ENCODE data around the gene IFT74.
A peak's percentile ranks its signal among the peaks of the same experiment; 100 is the strongest.

Gene IFT74

GRCh38 chr9:26955921-26956859 lies at the start of gene IFT74:
Gene IFT74 (plus strand): TSS chr9:26956412. CDS start chr9:26961968, 5,556 bp downstream.
- Histone ChIP-seq H3K36me3 (ENCODE audit: control insufficient read depth, insufficient read depth, low read length) (no peaks in the 10 kb centered on the region), H2AFZ (peak within 1 kb of the TSS; percentile 95), H3K27ac (peak within 1 kb of the TSS; percentile 72), H3K27me3 (ENCODE audit: control insufficient read depth, insufficient read depth, low read length) (no peaks in the 10 kb centered on the region), H3K4me3 (ENCODE audit: low read depth, low read length) (peak within 1 kb of the TSS; percentile 88), H3K4me1 (no peaks in the 10 kb centered on the region), H3K9ac (peak within 1 kb of the TSS; percentile 76), H3K4me2 (ENCODE audit: low read length) (peak within 1 kb of the TSS; percentile 85), H3K79me2 (peaks cover 4% of the 10 kb centered on the region), H3K9me3 (ENCODE audit: control insufficient read depth, low read length) (no peaks in the 10 kb centered on the region)
- no peak for TF ChIP-seq CTCF (IDR thresholded peaks at IDR 0.05)

- H3K9me3 ChIP-seq (ENCODE audit: control insufficient read depth, low read length), result no peaks in the 10 kb centered on the region
- no peak overlapping the region for H3K9ac ChIP-seq
- no peak overlapping the region for H3K4me3 ChIP-seq (ENCODE audit: low read depth, low read length)
- H3K27me3 ChIP-seq (ENCODE audit: control insufficient read depth, insufficient read depth, low read length), result no peaks in the 10 kb centered on the region
- no peak for TF ChIP-seq CTCF (IDR thresholded peaks at IDR 0.05)
- no peaks in the 10 kb centered on the region for H3K36me3 ChIP-seq (ENCODE audit: control insufficient read depth, insufficient read depth, low read length)
- no peak overlapping the region for H2AFZ ChIP-seq
- no peaks in the 10 kb centered on the region for H3K4me1 ChIP-seq
- no peak overlapping the region for H3K4me2 ChIP-seq (ENCODE audit: low read length)
- no peaks in the 10 kb centered on the region for H3K79me2 ChIP-seq
- H3K27ac ChIP-seq, result no peak overlapping the region
Measured at GRCh38 chr9:26913138-26913668, 43.0 kb upstream of the IFT74 start.

- H3K27ac ChIP-seq, result no peak overlapping the region
- no peak overlapping the region for H3K4me2 ChIP-seq (ENCODE audit: low read length)
- no peak overlapping the region for H3K4me3 ChIP-seq (ENCODE audit: low read depth, low read length)
- H3K79me2 ChIP-seq, result no peaks in the 10 kb centered on the region
- H3K36me3 ChIP-seq (ENCODE audit: control insufficient read depth, insufficient read depth, low read length), result no peaks in the 10 kb centered on the region
- H3K4me1 ChIP-seq, result no peaks in the 10 kb centered on the region
- H2AFZ ChIP-seq, result no peak overlapping the region
- H3K27me3 ChIP-seq (ENCODE audit: control insufficient read depth, insufficient read depth, low read length), result no peaks in the 10 kb centered on the region
- H3K9ac ChIP-seq, result no peak overlapping the region
- H3K9me3 ChIP-seq (ENCODE audit: control insufficient read depth, low read length), result no peaks in the 10 kb centered on the region
- no peak for TF ChIP-seq CTCF (IDR thresholded peaks at IDR 0.05)
Measured at GRCh38 chr9:26919698-26920097, 36.5 kb upstream of the IFT74 start.

GRCh38 chr9:26925609-26926008 lies 30.6 kb upstream of the IFT74 start:
- Histone ChIP-seq H3K9me3 (ENCODE audit: control insufficient read depth, low read length) (no peaks in the 10 kb centered on the region), H3K27ac (no peak overlapping the region), H3K36me3 (ENCODE audit: control insufficient read depth, insufficient read depth, low read length) (no peaks in the 10 kb centered on the region), H3K4me3 (ENCODE audit: low read depth, low read length) (no peak overlapping the region), H3K4me2 (ENCODE audit: low read length) (no peak overlapping the region), H3K9ac (no peak overlapping the region), H2AFZ (no peak overlapping the region), H3K27me3 (ENCODE audit: control insufficient read depth, insufficient read depth, low read length) (no peaks in the 10 kb centered on the region), H3K79me2 (no peaks in the 10 kb centered on the region), H3K4me1 (no peaks in the 10 kb centered on the region)
- no peak for TF ChIP-seq CTCF (IDR thresholded peaks at IDR 0.05)
